Ishikawa (cell line): Measurements from ENCODE around the gene CDPF1.

ENCODE experiments used
- EP300 ChIP-seq: IDR thresholded peaks from 2 replicates; pipeline ENCODE4 v1.6.1; 2012; ENCODE audit warnings: borderline replicate concordance
- FOXM1 ChIP-seq: IDR thresholded peaks from 2 replicates; pipeline ENCODE4 v1.6.1; 2012; ENCODE audit warnings: low read depth, borderline replicate concordance
- TF ChIP-seq, protein P1 (sequence below): IDR thresholded peaks from 2 replicates; pipeline ENCODE4 v1.6.1; 2012

DNA sequence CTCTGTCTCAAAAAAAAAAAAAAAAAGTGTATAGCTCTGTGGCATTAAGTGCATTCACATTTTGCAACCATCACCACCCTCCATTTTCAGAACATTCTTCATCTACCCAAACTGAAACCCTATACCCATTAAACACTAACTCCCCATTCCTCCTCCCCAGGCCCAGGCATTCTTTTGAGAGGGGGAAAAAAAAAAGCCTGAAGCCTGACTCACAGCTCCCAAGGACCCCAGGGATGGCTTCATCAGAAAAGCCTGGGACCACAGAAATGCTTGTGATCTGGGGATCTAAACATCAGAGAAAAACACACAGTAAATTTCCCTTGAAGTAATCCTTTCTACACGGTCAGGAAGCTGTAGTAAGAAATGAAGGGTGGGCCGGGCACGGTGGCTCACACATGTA, 35.9 kb upstream of the CDPF1 start:
- TF ChIP-seq FOXM1 (no peak), EP300 (no peak)
- TF ChIP-seq, protein P1, sequence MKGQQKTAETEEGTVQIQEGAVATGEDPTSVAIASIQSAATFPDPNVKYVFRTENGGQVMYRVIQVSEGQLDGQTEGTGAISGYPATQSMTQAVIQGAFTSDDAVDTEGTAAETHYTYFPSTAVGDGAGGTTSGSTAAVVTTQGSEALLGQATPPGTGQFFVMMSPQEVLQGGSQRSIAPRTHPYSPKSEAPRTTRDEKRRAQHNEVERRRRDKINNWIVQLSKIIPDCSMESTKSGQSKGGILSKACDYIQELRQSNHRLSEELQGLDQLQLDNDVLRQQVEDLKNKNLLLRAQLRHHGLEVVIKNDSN: no peak
